ENCODE results near the gene TOX4. TPM values are rescaled to one million over a fixed set of nuclear protein-coding genes. Genes with fewer than 3 reads are reported as not detected.

TOX4 gene
- total and polyA plus RNA-seq, 9 of the 15 experiments (the other 6 are each of a cell fraction or from before 2014, with no cell fraction given): 9.9 to 76.5 (median 41.0) TPM

- TF ChIP-seq BHLHE40 (IDR thresholded peaks at IDR 0.05; ENCODE audit: low read length): no peak
- TF ChIP-seq ASH1L (IDR thresholded peaks at IDR 0.05; ENCODE audit: borderline replicate concordance, low read depth, partially characterized antibody): no peak
- no peak for TF ChIP-seq ZEB2 (IDR thresholded peaks at IDR 0.05)
- peak; percentile 46 for TF ChIP-seq ZNF146 (CRISPR knock-in tag; IDR thresholded peaks at IDR 0.05; ENCODE audit: unreplicated experiment)
- no peak for TF ChIP-seq FOXO4 (CRISPR knock-in tag; IDR thresholded peaks at IDR 0.05)
- no TSS peak for BruUV-seq (replicated peaks)
- Histone ChIP-seq H3K9me1 (ENCODE audit: control insufficient read depth, insufficient read depth, low read length) (no peaks in the 10 kb centered on the region), H3K36me3 (ENCODE audit: control insufficient read depth, insufficient read depth, low read length) (peaks cover 62% of the 10 kb centered on the region), H3K9ac (ENCODE audit: insufficient read depth in 1 of 2, low read depth in 2 of 2, low read length in 2 of 2) (no peak overlapping the region), H3K4me3 (no peak overlapping the region), H3K4me2 (ENCODE audit: insufficient read depth, low read length) (no peak overlapping the region), H3K9me3 (replicated peaks; ENCODE audit: control insufficient read depth, insufficient read depth, low read depth, low read length) (no peaks in the 10 kb centered on the region), H4K20me1 (replicated peaks; ENCODE audit: control insufficient read depth, insufficient read depth, low read length) (no peaks in the 10 kb centered on the region), H3K27me3 (ENCODE audit: control insufficient read depth in 2 of 2, insufficient read depth in 2 of 2, low read length in 2 of 2) (no peaks in the 10 kb centered on the region), H3K27ac (ENCODE audit: extremely low read depth, low read depth, low read length) (no peak overlapping the region), H3K79me2 (ENCODE audit: control insufficient read depth, insufficient read depth, low read length) (peaks cover 65% of the 10 kb centered on the region), H3K4me1 (replicated peaks in 1 of 2; ENCODE audit: control insufficient read depth in 2 of 2, insufficient read depth in 2 of 2, low read length in 2 of 2) (no peaks in the 10 kb centered on the region; a peak in 2 of 5 replicates), H2AFZ (ENCODE audit: low read depth, low read length) (no peak overlapping the region)
- DNase-seq (ENCODE audit: extremely low read depth in 1 of 4, low spot score in 3 of 4) (no peak), ATAC-seq (no peak), FAIRE-seq (no peak)
- in situ Hi-C loops (cut with MboI): no loop called here
- intact Hi-C loops (cut with micrococcal nuclease): no loop called here
- POLR2A ChIA-PET: no interaction called here
- WGBS (ENCODE audit: insufficient coverage, low coverage, missing lambda C conversion rate): 64% methylated on average over 2 of the region's 2 CpGs
- CTCF ChIA-PET (ENCODE audit: low intra/inter-chr PET ratio): no interaction called here
Measured at GRCh38 chr14:21506557-21506956, 29.6 kb downstream of the TOX4 start.
